ENCODE results near the gene GRK3.

Gene GRK3

DNA sequence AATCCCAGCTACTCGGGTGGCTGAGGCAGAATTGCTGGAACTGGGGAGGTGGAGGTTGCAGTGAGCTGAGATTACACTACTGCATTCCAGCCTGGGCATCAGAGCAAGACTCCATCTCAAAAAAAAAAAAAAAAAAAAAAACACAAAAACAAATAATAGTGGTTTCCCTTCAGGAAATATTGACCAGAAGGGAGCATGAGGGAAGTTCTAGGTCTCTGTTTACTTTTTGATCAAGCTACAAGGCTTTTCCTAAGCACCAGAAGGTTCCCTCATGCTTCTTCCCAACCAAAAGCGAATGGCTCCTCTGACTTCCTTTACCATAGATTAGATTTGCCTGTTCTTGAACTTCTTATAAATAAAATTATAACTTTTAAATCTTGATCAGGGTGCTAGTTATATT, 195.8 kb downstream of the GRK3 start:
- DNase-seq (ENCODE audit: low read depth), result no peak

DNA sequence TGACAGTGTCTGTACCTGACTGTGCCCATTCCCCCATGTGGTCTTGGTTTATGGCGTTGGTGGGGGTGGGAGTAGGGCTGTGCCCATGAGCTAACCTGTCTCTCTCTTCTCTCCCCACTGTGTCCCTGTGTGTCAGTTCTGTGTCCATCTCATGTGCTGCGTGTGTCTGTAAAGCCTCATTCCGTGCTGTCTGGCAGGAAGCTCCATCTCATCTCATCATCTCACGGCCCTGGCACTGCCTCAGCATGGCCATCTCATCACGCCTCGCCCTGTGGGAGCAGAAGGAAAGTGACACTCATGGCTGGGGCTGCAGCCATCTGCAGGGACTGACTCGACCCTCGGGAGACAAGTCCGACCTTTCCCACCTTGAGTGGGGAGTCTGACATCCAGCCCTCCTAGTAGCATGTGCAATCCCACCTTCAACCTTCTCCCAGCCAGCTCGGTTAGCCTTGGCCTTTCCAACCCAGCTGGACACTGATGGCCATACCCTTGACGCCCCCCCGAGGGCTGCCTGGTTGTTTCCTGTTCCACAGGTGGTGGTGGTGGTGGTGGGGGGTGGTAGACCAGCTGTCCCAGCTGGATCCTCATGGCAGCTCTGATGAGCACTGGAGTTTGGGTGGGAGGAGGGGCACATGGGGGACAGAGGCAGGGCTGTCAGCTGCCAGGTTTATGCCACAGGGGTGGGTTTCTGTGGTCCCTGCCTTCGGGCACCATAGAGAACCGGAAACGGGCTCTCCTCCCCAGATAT, 196.5 kb downstream of the GRK3 start:
- no peak for DNase-seq (ENCODE audit: low read depth)

DNA sequence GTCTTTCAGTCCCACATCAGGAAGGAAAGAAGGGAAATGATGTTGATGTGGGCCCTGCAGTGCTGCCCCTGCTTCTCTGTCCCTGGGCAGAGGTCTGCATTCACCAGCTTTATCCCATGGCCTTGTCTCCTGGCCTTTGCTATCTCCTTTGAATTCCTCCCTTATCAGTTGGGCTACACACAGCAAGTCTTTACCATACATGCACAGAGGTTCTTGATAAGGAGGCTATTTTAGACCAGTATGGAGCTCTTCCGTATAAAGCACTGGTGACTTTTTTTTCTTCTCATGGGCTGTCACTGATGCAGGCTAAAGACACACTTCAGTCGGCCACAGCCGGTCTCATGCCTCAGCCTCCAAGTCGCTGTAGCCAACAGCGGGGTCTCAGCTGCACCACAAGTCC, 197.7 kb downstream of the GRK3 start:
- no peak for DNase-seq (ENCODE audit: low read depth)

DNA sequence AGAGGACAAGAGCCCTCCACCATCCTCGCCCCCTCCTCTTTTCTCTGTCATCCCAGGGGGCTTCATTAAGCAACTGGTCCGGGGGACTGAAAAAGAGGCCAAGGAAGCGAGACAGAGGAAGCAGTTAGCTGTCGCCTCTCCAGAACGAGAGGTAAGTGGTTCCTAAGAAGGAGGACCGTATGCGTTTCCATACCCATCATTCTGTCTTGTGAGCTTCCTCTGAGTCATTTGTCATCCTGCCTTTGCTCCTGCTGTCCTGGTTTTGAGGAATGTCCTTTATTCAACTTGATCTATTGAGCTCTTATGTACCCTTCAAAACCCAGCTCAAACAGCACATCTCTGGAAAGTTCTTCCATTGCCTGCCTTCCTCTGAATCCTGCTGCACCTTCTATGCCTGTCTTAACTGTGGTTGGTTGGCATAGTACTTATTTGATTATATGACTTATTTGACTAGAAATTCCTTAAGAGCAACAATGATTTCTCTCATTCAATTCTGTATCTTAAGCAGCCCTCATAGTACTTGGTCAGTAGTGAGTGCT, 198.8 kb downstream of the GRK3 start:
- DNase-seq (ENCODE audit: low read depth), result no peak

DNA sequence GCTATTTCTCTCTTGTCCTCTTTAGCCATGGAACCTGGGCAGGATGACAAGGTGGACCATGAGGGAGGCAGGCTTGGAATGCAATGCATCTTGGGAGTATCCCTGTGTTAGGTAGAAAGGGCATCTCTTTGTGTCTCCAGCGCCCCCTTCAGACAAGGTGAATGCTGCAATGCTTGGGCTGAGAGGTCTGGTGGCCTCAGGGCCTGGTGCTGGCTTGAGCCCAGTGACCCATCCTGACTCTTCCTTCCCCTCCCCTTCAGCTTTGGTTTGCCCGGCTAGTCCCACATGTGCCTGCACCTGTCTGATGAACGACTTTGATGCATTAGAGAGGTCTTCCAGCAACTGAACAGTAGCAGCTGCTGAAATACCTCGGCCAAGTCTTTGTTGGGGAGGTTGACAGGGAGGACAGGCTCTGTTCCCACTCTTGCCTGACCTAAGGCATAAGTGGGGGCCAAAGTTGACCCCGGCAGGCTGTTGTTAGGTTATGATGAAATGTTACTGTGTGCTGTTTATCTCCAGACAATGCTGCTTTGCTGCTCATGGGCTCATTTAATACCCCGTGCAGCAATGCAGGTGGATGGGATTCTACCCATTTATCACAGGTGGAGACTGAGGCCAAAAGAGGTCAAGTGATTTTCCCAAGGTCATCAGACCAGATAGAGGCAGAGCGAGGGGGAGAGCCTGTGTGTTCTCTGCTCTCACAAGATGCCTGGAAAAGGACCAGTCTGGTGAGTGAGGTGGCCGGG, 200.0 kb downstream of the GRK3 start:
- no peak for DNase-seq (ENCODE audit: low read depth)

DNA sequence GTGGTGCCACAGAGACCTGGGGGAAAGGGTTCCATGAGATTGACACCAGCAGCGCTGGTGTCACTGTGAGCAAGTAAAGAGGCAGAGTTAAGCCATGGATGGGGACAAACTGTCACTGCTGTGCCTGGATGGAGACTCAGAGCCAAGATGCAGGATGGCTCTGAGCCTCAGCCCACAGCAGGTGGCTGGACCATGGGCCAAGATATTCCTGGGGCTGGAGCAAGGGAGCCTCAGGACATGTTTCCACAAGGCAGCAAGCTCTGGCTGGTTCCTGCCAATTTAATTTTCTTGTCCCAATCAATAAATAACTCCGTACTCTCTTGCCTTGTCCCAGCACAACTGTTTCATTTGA, 200.5 kb downstream of the GRK3 start:
- DNase-seq (ENCODE audit: low read depth), result no peak

DNA sequence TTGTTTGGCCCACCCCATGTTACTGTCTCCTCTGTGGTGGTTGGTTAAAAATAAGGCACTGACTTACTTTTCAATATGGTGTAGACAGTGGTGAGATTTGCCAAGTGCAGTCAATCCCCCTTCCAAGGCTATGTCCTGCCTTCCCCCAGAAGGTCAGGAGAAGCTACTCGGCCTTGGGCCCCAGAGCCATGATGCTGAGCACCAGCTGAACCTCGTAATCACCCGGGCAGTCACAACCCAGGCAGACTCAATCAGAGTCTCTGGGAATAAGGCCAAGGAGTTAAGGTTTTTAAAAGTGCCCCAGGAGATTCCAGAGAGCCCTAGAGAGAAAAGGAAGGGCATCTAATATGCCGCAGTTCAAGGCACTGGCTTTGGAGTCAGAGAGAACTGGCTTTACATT, 201.3 kb downstream of the GRK3 start:
- DNase-seq (ENCODE audit: low read depth), result no peak

DNA sequence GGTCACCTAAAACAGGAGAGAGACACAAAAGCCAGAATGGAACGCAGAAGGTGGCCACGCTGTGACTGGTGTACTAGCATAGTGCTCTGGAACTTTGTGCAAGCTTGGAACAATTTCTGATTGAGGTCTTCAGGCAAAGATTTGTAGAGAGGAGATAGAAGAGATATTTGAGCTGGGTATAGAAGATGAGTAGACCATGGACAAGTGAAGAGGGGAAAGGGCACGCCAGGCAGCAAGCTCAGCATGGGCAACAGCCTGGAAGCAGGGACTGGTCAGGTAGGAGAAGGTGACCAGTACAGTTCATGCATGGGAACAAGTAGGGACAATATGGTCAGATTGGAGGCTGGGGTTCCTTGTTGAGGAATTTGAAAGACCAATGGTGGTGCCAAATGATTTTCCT, 201.9 kb downstream of the GRK3 start:
- DNase-seq (ENCODE audit: low read depth), result no peak

DNA sequence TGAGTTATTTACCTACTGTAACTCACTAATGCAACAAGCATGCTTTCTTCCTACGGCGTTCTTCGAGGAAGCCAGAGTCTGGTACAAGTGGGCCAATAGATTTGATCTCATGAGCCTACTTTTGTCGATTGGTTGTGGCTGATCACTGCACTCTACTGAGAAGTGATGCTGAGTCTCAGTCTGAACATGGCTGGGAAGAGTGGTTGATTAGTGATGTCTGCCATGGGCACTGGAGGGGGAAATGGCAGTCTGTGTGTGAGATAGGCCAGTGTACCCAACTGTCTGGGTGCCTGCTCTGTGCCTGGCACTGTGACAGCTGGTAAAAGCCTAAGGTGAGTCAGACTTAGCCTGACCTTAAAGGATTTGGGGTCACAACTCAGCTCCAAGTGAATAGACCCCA, 205.9 kb downstream of the GRK3 start:
- no peak for DNase-seq (ENCODE audit: low read depth)

DNA sequence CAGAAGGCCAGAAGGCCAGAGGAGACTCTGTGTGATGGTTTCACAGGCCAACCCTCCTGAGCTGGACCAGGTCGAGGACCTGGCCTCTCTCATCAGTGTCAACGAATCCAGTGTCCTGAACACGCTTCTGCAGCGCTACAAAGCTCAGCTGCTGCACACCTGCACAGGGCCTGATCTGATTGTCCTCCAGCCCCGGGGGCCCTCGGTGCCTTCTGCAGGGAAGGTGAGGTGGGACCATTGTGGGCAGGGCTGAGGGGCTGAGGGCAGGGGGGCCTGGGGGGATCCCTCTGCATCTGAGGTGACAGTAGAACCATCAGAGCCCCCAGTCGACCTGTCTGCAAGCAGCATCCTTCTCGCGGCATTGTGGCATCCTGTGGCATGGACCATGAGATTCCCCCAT, 207.8 kb downstream of the GRK3 start:
- no peak for DNase-seq (ENCODE audit: low read depth)

DNA sequence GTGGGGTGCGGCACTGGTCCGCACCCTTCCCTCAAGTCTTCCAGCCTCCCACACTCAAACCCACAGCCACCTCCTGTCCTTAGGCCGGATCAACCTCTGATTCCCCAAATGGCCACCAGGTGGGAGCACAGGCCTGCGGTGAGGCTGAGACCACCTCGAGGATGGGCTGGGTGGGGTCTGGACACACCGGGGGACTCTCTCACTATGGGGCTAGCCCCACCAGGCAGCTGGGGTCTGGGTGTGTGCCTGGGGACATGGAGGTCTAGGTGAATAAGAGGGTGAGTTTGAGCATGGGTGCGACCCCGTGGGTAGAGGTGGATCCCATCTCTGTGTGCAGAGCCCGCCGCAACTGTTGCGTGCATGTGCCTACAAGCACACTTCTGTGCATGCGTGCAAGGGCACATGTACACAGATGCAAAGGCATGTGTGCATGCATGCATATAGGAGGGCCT, 210.1 kb downstream of the GRK3 start:
- DNase-seq (ENCODE audit: low read depth), result no peak

DNA sequence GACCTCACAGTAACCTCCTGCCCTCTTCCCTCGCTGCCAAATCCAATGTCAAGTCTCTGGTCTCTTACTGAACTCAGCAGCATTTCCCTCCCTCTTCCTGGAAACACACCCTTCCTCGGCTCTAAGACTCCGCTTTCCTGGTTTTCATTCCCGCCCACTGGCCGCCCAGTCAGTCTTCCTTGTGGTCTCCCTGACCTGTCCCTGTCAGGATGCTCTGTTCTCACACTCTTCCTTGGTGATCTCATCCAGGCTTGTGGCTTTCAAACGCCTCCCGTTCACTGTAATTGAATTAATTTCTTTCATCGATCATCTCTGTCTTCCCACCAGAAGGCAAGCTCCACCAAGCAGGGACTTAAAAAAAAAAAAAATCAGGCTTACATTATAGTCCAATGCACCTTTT, 211.1 kb downstream of the GRK3 start:
- no peak for DNase-seq (ENCODE audit: low read depth)

DNA sequence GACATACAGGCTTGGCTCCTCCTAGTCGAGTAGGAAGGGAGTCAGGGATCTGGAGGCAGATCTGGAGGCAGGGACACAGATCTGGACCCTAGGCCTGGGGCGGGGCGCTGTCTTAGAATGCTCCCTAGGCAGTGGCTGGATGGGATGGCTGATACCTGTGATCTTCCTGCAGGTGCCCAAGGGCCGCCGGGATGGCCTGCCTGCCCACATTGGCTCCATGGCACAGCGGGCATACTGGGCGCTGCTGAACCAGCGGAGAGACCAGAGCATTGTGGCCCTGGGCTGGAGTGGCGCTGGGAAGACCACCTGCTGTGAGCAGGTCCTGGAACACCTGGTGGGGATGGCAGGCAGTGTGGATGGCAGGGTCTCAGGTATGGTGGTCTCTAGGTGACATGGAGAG, 212.9 kb downstream of the GRK3 start:
- no peak for DNase-seq (ENCODE audit: low read depth)

DNA sequence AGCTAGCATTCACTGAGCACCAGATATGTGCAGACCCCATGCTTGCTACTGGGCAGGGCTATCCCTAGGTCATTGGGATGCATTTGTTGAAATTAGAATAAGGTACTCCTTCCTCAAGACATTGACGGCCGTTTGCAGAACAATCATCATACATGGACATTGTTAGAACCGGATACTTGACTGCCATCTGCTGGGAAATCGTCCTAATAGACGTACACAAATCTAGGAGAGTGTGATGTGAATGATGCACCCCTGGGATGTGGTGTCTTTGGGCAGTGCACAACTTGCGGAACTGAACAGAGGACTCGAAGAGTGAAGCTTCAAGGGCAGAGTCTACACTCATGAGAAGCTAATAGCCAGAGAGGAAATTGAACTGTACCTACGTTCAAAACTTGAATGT, 213.4 kb downstream of the GRK3 start:
- DNase-seq (ENCODE audit: low read depth), result peak; percentile 16
